ENCODE data around the gene PAPPA2.

DNA sequence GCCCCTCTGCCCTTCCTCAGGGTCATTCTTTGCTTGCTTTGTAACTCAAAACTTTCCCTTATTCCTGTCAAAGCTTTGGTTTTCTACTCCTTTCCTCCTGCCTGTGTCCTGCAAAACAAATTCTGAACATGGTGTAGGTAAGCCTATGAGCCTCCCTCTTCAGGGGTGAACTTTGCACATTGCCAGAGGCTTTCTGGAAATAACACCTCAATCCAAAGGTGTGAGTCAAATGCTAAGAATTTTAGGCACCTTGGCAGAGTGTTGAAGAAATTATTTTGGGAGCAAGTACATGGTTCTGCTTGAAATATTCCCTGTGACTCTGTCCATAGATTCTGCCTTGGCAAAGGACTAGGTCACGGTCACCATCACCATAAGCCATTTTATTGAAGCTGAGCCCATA lies 70.0 kb downstream of the PAPPA2 start:
- TF ChIP-seq POLR2A (IDR thresholded peaks at IDR 0.05; ENCODE audit: low read depth, low read length) (no peak), POLR2AphosphoS5 (IDR thresholded peaks at IDR 0.05; ENCODE audit: low read depth, low read length) (no peak), TAF1 (IDR thresholded peaks at IDR 0.05; ENCODE audit: borderline replicate concordance, low read depth, low read length) (no peak)
